Smooth muscle cell (in vitro differentiated cells): ENCODE measurements around the gene OPCML. TPM values are rescaled to one million over a fixed set of nuclear protein-coding genes. Genes with fewer than 3 reads are reported as not detected.

Experiments
- DNase-seq: peaks from one replicate; lab custom pipeline; 2025; ENCODE audit not compliant: unreplicated experiment; lab: John Stamatoyannopoulos, UW
- H2AFZ ChIP-seq: fragments of 200-600 bp; sonication (generic); 2 replicates; pipeline ENCODE4 v1.6.0; 2016; ENCODE audit warnings: antibody characterized with exemption, low read depth, mild to moderate bottlenecking
- H3F3A ChIP-seq: fragments of 200-600 bp; sonication (generic); 2 replicates; pipeline ENCODE4 v1.6.0; 2017; ENCODE audit warnings: antibody characterized with exemption, low read depth
- H3K27ac ChIP-seq: fragments of 200-600 bp; sonication (generic); 2 replicates; pipeline ENCODE4 v1.5.1; 2016; ENCODE audit warnings: low read depth, mild to moderate bottlenecking
- H3K27me3 ChIP-seq: fragments of 200-600 bp; sonication (generic); 2 replicates; pipeline ENCODE4 v1.6.1; 2016; ENCODE audit warnings: low read depth, mild to moderate bottlenecking
- H3K36me3 ChIP-seq: fragments of 200-600 bp; sonication (generic); 2 replicates; pipeline ENCODE4 v1.5.1; 2016; ENCODE audit warnings: low read depth
- H3K4me1 ChIP-seq: fragments of 200-600 bp; sonication (generic); 2 replicates; pipeline ENCODE4 v1.5.1; 2016; ENCODE audit warnings: low read depth
- H3K4me2 ChIP-seq: fragments of 200-600 bp; sonication (generic); 2 replicates; pipeline ENCODE4 v1.6.0; 2016; ENCODE audit warnings: mild to moderate bottlenecking
- H3K4me3 ChIP-seq: fragments of 200-600 bp; sonication (generic); 2 replicates; pipeline ENCODE4 v1.5.1; 2016; ENCODE audit warnings: mild to moderate bottlenecking
- H3K79me2 ChIP-seq: fragments of 200-600 bp; sonication (generic); 2 replicates; pipeline ENCODE4 v1.6.0; 2016; ENCODE audit warnings: low read depth, mild to moderate bottlenecking
- H3K9ac ChIP-seq: fragments of 200-600 bp; sonication (generic); 2 replicates; pipeline ENCODE4 v1.6.0; 2016; ENCODE audit warnings: low read depth
- H3K9me3 ChIP-seq: fragments of 200-600 bp; sonication (generic); replicated peaks from 2 replicates; pipeline ENCODE4 v1.5.1; 2016; ENCODE audit warnings: low read depth
- H4K20me1 ChIP-seq: fragments of 200-600 bp; sonication (generic); 2 replicates; pipeline ENCODE4 v1.6.0; 2016; ENCODE audit warnings: low read depth
- CTCF ChIP-seq: fragments of 200-600 bp; sonication (generic); IDR thresholded peaks from 2 replicates; pipeline ENCODE4 v1.5.1; 2017; ENCODE audit warnings: borderline replicate concordance, mild to moderate bottlenecking, antibody characterized with exemption; ENCODE audit not compliant: insufficient read depth, poor library complexity, severe bottlenecking
- WGBS: methylation state at CpG from one replicate; pipeline ENCODE4 v1.1.7; 2016; ENCODE audit warnings: low lambda C conversion rate; 5-methylcytosine and 5-hydroxymethylcytosine counted together
- polyA plus RNA-seq: library from polyadenylated mRNA; unstranded; fragments of >200 nt; fragmentation: Nextera tagmentation; extraction: Ambion mirVana; gene quantifications from 2 replicates; pipeline ENCODE4 v1.2.1, GENCODE V29; 2016
- total RNA-seq: library from RNA; depleted of rRNA; stranded (reverse); fragments of >200 nt; gene quantifications from 2 replicates; pipeline ENCODE4 v1.2.3, GENCODE V29; 2014

OPCML gene
- total and polyA plus RNA-seq, 2 experiments from 2014 or later, result 0.42 to 0.58 TPM

DNA sequence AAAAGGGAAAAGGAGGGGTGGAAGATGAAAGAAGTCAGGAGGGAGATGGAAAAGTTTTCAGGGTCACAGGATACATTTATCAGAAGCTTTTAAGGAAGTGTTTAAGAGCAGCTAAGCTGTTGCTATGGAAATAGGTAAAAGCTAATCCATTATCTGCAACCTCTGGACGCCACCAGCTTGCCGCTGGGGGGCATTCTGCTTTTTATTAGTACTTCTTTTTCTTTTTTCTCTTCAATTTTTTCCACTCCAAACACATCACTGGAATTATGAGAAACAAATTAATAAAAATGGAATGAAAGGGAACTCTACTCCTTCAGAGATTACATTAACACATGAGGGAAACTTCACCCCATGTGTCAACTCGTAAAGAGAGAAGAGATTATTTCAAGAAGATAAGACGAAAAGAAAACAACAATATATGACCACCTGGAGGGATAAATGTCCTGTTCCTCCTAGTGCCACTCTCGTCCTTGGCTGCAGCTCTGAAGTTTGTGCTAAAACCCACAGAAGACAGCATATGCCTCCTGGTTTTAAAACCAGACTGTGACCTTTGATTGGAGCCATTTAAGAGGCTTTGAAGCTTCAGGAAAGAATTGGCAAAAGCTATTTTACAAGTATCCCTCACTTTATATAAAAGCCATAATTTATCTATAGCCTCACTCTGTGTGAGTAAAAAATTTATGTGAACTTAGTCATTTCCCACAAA is 972.8 kb downstream of the OPCML start:
- Histone ChIP-seq H3K36me3 (no peaks in the 10 kb centered on the region), H4K20me1 (no peaks in the 10 kb centered on the region), H3K4me2 (no peak overlapping the region), H3K27ac (no peak overlapping the region), H3K79me2 (no peaks in the 10 kb centered on the region), H3K9ac (no peak overlapping the region), H3K27me3 (no peaks in the 10 kb centered on the region), H3K4me1 (peaks cover 4% of the 10 kb centered on the region), H3K9me3 (no peaks in the 10 kb centered on the region), H2AFZ (no peak overlapping the region), H3F3A (no peaks in the 10 kb centered on the region), H3K4me3 (no peak overlapping the region)
- no peak for DNase-seq
- no peak for TF ChIP-seq CTCF
- WGBS, result 39% methylated on average over 5 of the region's 5 CpGs

GRCh38 chr11:132556316-132556715 is 976.0 kb downstream of the OPCML start:
- H2AFZ ChIP-seq, result no peak overlapping the region
- H3K27ac ChIP-seq, result no peak overlapping the region
- no peaks in the 10 kb centered on the region for H3K9me3 ChIP-seq
- H3K4me1 ChIP-seq, result peaks cover 4% of the 10 kb centered on the region
- no peaks in the 10 kb centered on the region for H4K20me1 ChIP-seq
- no peaks in the 10 kb centered on the region for H3K36me3 ChIP-seq
- TF ChIP-seq CTCF, result no peak
- no peaks in the 10 kb centered on the region for H3K79me2 ChIP-seq
- 83% methylated on average over 2 of the region's 2 CpGs for WGBS
- no peak overlapping the region for H3K4me3 ChIP-seq
- H3K9ac ChIP-seq, result no peak overlapping the region
- H3F3A ChIP-seq, result no peaks in the 10 kb centered on the region
- no peak overlapping the region for H3K4me2 ChIP-seq
- H3K27me3 ChIP-seq, result no peaks in the 10 kb centered on the region
- DNase-seq, result no peak

DNA sequence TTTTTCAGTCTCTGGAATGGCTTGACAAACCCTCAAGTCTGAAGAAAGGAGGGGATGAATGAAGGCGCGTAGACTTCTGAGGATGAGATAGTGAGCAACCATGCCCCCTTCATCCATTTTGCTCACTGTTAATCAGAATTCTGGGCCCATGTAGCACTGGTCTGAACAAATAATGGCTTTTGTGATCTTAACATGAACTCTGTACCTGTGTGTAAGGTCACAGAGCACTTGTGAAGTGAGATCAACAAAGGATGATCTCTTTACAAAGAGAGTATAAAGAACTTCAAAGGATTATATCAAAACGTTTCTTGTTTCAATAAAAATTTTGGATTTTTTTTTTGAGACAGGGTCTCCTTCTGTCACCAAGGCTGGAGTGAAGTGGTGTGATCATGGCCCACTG is 976.7 kb downstream of the OPCML start:
- Histone ChIP-seq H3K9ac (no peak overlapping the region), H3K27me3 (no peaks in the 10 kb centered on the region), H2AFZ (no peak overlapping the region), H3K4me1 (peaks cover 4% of the 10 kb centered on the region), H3K27ac (no peak overlapping the region), H3F3A (no peaks in the 10 kb centered on the region), H3K4me3 (no peak overlapping the region), H3K4me2 (no peak overlapping the region), H4K20me1 (no peaks in the 10 kb centered on the region), H3K36me3 (no peaks in the 10 kb centered on the region), H3K79me2 (no peaks in the 10 kb centered on the region), H3K9me3 (no peaks in the 10 kb centered on the region)
- DNase-seq, result no peak
- TF ChIP-seq CTCF, result no peak
- 96% methylated on average over 3 of the region's 3 CpGs for WGBS

- Histone ChIP-seq H3K36me3 (no peaks in the 10 kb centered on the region), H3K4me3 (no peak overlapping the region), H3K4me1 (no peaks in the 10 kb centered on the region), H3K9me3 (no peaks in the 10 kb centered on the region), H3K9ac (no peak overlapping the region), H3K27ac (no peak overlapping the region), H4K20me1 (no peaks in the 10 kb centered on the region), H3K27me3 (no peaks in the 10 kb centered on the region), H2AFZ (no peak overlapping the region), H3F3A (no peaks in the 10 kb centered on the region), H3K79me2 (no peaks in the 10 kb centered on the region), H3K4me2 (no peak overlapping the region)
- DNase-seq, result no peak
- TF ChIP-seq CTCF, result no peak
- 94% methylated on average over 5 of the region's 5 CpGs for WGBS
Measured at GRCh38 chr11:132551016-132551415, 981.3 kb downstream of the OPCML start.
